HEK293 (cell line): ENCODE data around the gene NR2C2.
A peak's percentile ranks its signal among the peaks of the same experiment; 100 is the strongest.

Source experiments
- CTCF ChIA-PET: fragments of 350-600 bp; formaldehyde crosslinking; extraction: SDS; loops from one replicate; lab custom pipeline; 2021; ENCODE audit warnings: antibody characterized with exemption; lab: Yijun Ruan, JAX
- POLR2A ChIA-PET: fragments of 300-600 bp; formaldehyde crosslinking; extraction: SDS; loops from one replicate; lab custom pipeline; 2020; ENCODE audit warnings: antibody characterized with exemption, inconsistent platforms; lab: Yijun Ruan, JAX
- H3K27ac ChIP-seq: fragments of 200-500 bp; sonication (Bioruptor generic); 2 replicates; pipeline ENCODE4 v1.5.1; 2014; ENCODE audit warnings: low read depth, low read length, control low read depth, inconsistent platforms; ENCODE audit errors: extremely low read depth
- H3K36me3 ChIP-seq, 2 experiments: fragments of 200-500 bp in 1 of 2; sonication (Bioruptor generic) in 1 of 2; 1 replicate in 1 of 2; 2 replicates in 1 of 2; pipeline ENCODE4 v1.5.1; 2014 to 2017; ENCODE audit warnings: inconsistent platforms in 2 of 2, low read length in 2 of 2; ENCODE audit not compliant: control insufficient read depth in 2 of 2, insufficient read depth in 1 of 2
- H3K4me1 ChIP-seq: fragments of 200-500 bp; sonication (Bioruptor generic); 2 replicates; pipeline ENCODE4 v1.5.1; 2014; ENCODE audit warnings: mild to moderate bottlenecking, low read length, inconsistent platforms; ENCODE audit not compliant: control insufficient read depth, insufficient read depth
- H3K4me3 ChIP-seq: 2 replicates; pipeline ENCODE4 v1.5.1; 2011; ENCODE audit warnings: low read depth, mild to moderate bottlenecking, control low read depth, low read length, moderate library complexity
- H3K9me3 ChIP-seq: fragments of 200-500 bp; sonication (Bioruptor generic); 2 replicates; pipeline ENCODE4 v1.5.1; 2014; ENCODE audit warnings: low read depth, low read length, inconsistent platforms; ENCODE audit not compliant: control insufficient read depth, insufficient read depth
- GFI1B ChIP-seq: fragments of 450-650 bp; formaldehyde crosslinking; IDR thresholded peaks from 2 replicates; pipeline ENCODE4 v1.5.1; 2016; ENCODE audit warnings: missing biosample characterization, missing genetic modification characterization
- GLIS1 ChIP-seq: fragments of 450-650 bp; formaldehyde crosslinking; IDR thresholded peaks from 2 replicates; pipeline ENCODE4 v1.5.1; 2016; ENCODE audit warnings: missing biosample characterization, missing genetic modification characterization
- WT1 ChIP-seq: fragments of 450-650 bp; formaldehyde crosslinking; IDR thresholded peaks from 2 replicates; pipeline ENCODE4 v1.5.1; 2016; ENCODE audit warnings: missing biosample characterization, missing genetic modification characterization
- YY2 ChIP-seq: fragments of 450-650 bp; formaldehyde crosslinking; IDR thresholded peaks from 2 replicates; pipeline ENCODE4 v1.5.1; 2016; ENCODE audit warnings: missing biosample characterization, missing genetic modification characterization
- ZBTB20 ChIP-seq: fragments of 450-650 bp; formaldehyde crosslinking; IDR thresholded peaks from 2 replicates; pipeline ENCODE4 v1.5.1; 2016; ENCODE audit warnings: missing biosample characterization, missing genetic modification characterization
- ZEB2 ChIP-seq: fragments of 450-650 bp; formaldehyde crosslinking; IDR thresholded peaks from 2 replicates; pipeline ENCODE4 v1.5.1; 2016; ENCODE audit warnings: missing biosample characterization, missing genetic modification characterization
- ZFP37 ChIP-seq: fragments of 450-650 bp; formaldehyde crosslinking; IDR thresholded peaks from 2 replicates; pipeline ENCODE4 v1.5.1; 2016; ENCODE audit warnings: missing biosample characterization, missing genetic modification characterization
- ZNF341 ChIP-seq: fragments of 450-650 bp; formaldehyde crosslinking; IDR thresholded peaks from 2 replicates; pipeline ENCODE4; 2016; ENCODE audit warnings: low read depth, missing biosample characterization, missing genetic modification characterization
- ZNF510 ChIP-seq: fragments of 450-650 bp; formaldehyde crosslinking; IDR thresholded peaks from 2 replicates; pipeline ENCODE4 v1.5.1; 2018; ENCODE audit warnings: mild to moderate bottlenecking, missing genetic modification characterization, missing biosample characterization; ENCODE audit not compliant: insufficient replicate concordance
- ZNF514 ChIP-seq: fragments of 450-650 bp; formaldehyde crosslinking; IDR thresholded peaks from 2 replicates; pipeline ENCODE4 v1.5.1; 2016; ENCODE audit warnings: missing biosample characterization, missing genetic modification characterization
- ZNF521 ChIP-seq: fragments of 450-650 bp; formaldehyde crosslinking; IDR thresholded peaks from 2 replicates; pipeline ENCODE4 v1.5.1; 2017; ENCODE audit warnings: missing biosample characterization, mild to moderate bottlenecking, missing genetic modification characterization
- ZNF529 ChIP-seq: fragments of 450-650 bp; formaldehyde crosslinking; IDR thresholded peaks from 2 replicates; pipeline ENCODE4 v1.5.1; 2017; ENCODE audit warnings: missing genetic modification characterization, missing biosample characterization; ENCODE audit not compliant: insufficient replicate concordance
- ZNF530 ChIP-seq: fragments of 450-650 bp; formaldehyde crosslinking; IDR thresholded peaks from 2 replicates; pipeline ENCODE4 v1.5.1; 2016; ENCODE audit warnings: low read depth, missing biosample characterization, missing genetic modification characterization
- ZNF548 ChIP-seq: fragments of 450-650 bp; formaldehyde crosslinking; IDR thresholded peaks from 2 replicates; pipeline ENCODE4 v1.5.1; 2016; ENCODE audit warnings: missing biosample characterization, missing genetic modification characterization
- ZNF561 ChIP-seq: fragments of 450-650 bp; IDR thresholded peaks from 2 replicates; pipeline ENCODE4 v1.5.1; 2018; ENCODE audit warnings: missing biosample characterization, missing genetic modification characterization, borderline replicate concordance
- ZNF629 ChIP-seq: fragments of 450-650 bp; formaldehyde crosslinking; IDR thresholded peaks from 2 replicates; pipeline ENCODE4 v1.5.1; 2017; ENCODE audit warnings: missing biosample characterization, missing genetic modification characterization
- ZNF660 ChIP-seq: fragments of 450-650 bp; IDR thresholded peaks from 2 replicates; pipeline ENCODE4 v1.5.1; 2018; ENCODE audit warnings: missing biosample characterization, mild to moderate bottlenecking, missing genetic modification characterization
- ZNF785 ChIP-seq: fragments of 450-650 bp; formaldehyde crosslinking; IDR thresholded peaks from 2 replicates; pipeline ENCODE4 v1.5.1; 2016; ENCODE audit warnings: missing biosample characterization, missing genetic modification characterization
- ZNF830 ChIP-seq: fragments of 450-650 bp; IDR thresholded peaks from 2 replicates; pipeline ENCODE4 v1.5.0; 2018; ENCODE audit warnings: missing biosample characterization, missing genetic modification characterization, low read depth, mild to moderate bottlenecking, moderate library complexity
- ZSCAN16 ChIP-seq: fragments of 450-650 bp; formaldehyde crosslinking; IDR thresholded peaks from 2 replicates; pipeline ENCODE4 v1.5.1; 2016; ENCODE audit warnings: missing biosample characterization, missing genetic modification characterization
- TF ChIP-seq, protein P1 (sequence below): fragments of 450-650 bp; formaldehyde crosslinking; IDR thresholded peaks from 2 replicates; pipeline ENCODE4 v1.5.1; 2017; ENCODE audit warnings: missing biosample characterization, missing genetic modification characterization
- TF ChIP-seq, protein P2 (sequence below): fragments of 450-650 bp; IDR thresholded peaks from 2 replicates; pipeline ENCODE4 v1.5.1; 2018; ENCODE audit warnings: missing biosample characterization, mild to moderate bottlenecking, missing genetic modification characterization
- TF ChIP-seq, protein P3 (sequence below): fragments of 450-650 bp; formaldehyde crosslinking; IDR thresholded peaks from 2 replicates; pipeline ENCODE4 v1.5.1; 2016; ENCODE audit warnings: missing biosample characterization, missing genetic modification characterization
- TF ChIP-seq, protein P4 (sequence below): fragments of 450-650 bp; formaldehyde crosslinking; IDR thresholded peaks from 2 replicates; pipeline ENCODE4 v1.5.1; 2016; ENCODE audit warnings: missing biosample characterization, missing genetic modification characterization
- TF ChIP-seq, protein P5 (sequence below): fragments of 450-650 bp; formaldehyde crosslinking; IDR thresholded peaks from 2 replicates; pipeline ENCODE4 v1.5.1; 2016; ENCODE audit warnings: missing biosample characterization, missing genetic modification characterization
- TF ChIP-seq, protein P6 (sequence below): fragments of 450-650 bp; formaldehyde crosslinking; optimal IDR thresholded peaks from 2 replicates; pipeline ENCODE3; 2016; ENCODE audit warnings: missing biosample characterization, mild to moderate bottlenecking, missing genetic modification characterization

NR2C2 gene

DNA sequence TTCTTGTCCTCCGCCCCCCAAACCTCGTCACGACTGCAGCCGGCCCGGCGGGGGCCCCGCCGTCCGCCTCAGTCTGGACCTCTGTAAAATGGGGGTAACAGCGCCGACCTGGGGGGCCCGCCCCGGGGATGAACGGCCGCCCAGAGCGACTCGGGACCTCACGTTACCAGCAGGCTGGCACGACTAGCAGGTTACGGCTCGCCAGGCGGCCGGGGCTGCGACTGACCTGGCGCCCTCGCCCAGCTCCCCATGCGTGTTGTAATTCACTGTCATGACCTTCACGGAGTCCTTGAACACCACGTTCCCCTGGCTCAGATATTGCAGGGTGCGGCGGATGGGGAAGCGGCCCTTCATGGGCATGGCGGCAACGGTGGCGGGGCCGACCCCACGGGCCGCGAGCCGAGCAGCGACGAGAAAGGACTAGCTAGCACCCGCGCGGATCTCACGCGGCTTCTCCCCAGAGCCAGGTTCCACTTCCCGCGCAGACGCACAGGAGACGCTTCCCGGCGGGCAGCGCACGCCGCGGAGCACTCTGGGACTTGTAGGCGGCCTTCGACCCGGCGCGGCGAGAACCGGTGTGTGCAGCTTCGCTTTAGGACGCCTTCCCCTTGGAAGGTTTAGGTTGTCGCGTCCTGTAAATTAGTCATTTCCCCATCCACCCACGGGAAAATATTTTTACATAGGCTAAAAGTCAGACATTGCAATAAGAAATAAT, 117.6 kb downstream of the NR2C2 start, which contains the start of gene MRPS25:
Gene MRPS25 (minus strand): TSS at position 481 of the 715 bp plus-strand sequence. CDS start 121 bp downstream, at position 360.
- no peaks in the 10 kb centered on the region for H3K4me1 ChIP-seq
- peaks cover 3 to 21% of the 10 kb centered on the region in 2 experiments; a peak in 2 of 3 replicates for H3K36me3 ChIP-seq
- no peaks in the 10 kb centered on the region for H3K9me3 ChIP-seq
- H3K27ac ChIP-seq: peak within 1 kb of the TSS; percentile 54; the same call in 1 of the 2 replicates
- peak within 1 kb of the TSS; percentile 90 for H3K4me3 ChIP-seq
- ChIA-PET POLR2A (interaction anchor here (0.6 to 2.6 kb wide), 11 partner anchors 14 to 886 kb away, joined by 3 to 19 read pairs (median 4); partner anchors contain the start of genes BTD, CAPN7, HACL1 and LSM3), CTCF (interaction anchor here (0.6 to 1.2 kb wide), 2 partner anchors 43 to 282 kb away, joined by 3 read pairs; no protein-coding TSS in a partner anchor)
- TF ChIP-seq ZNF785 (tag by site-specific recombination) (0 out of 2 replicates have a peak, but pooled peaks have one; percentile 61), WT1 (tag by site-specific recombination) (0 out of 2 replicates have a peak, but pooled peaks have one; percentile 7), ZNF548 (tag by site-specific recombination) (no peak), ZNF561 (tag by site-specific recombination) (no peak), ZNF514 (tag by site-specific recombination) (no peak), ZNF529 (no peak), GLIS1 (peak; percentile 78), ZNF660 (tag by site-specific recombination) (0 out of 2 replicates have a peak, but pooled peaks have one; percentile 44), ZNF341 (tag by site-specific recombination) (no peak), ZNF530 (tag by site-specific recombination) (no peak), ZFP37 (tag by site-specific recombination) (peak; percentile 70; the same call in 1 of the 2 replicates), YY2 (tag by site-specific recombination) (peak; percentile 29; the same call in 1 of the 2 replicates), ZEB2 (tag by site-specific recombination) (0 out of 2 replicates have a peak, but pooled peaks have one; percentile 37), ZNF521 (tag by site-specific recombination) (no peak), ZNF830 (tag by site-specific recombination) (no peak), ZSCAN16 (tag by site-specific recombination) (no peak), ZBTB20 (tag by site-specific recombination) (peak; percentile 51; the same call in 1 of the 2 replicates), ZNF629 (tag by site-specific recombination) (no peak), ZNF510 (tag by site-specific recombination) (no peak), GFI1B (tag by site-specific recombination) (no peak)
- TF ChIP-seq, protein P1, sequence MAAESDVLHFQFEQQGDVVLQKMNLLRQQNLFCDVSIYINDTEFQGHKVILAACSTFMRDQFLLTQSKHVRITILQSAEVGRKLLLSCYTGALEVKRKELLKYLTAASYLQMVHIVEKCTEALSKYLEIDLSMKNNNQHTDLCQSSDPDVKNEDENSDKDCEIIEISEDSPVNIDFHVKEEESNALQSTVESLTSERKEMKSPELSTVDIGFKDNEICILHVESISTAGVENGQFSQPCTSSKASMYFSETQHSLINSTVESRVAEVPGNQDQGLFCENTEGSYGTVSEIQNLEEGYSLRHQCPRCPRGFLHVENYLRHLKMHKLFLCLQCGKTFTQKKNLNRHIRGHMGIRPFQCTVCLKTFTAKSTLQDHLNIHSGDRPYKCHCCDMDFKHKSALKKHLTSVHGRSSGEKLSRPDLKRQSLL (tag by site-specific recombination): no peak
- TF ChIP-seq, protein P2, sequence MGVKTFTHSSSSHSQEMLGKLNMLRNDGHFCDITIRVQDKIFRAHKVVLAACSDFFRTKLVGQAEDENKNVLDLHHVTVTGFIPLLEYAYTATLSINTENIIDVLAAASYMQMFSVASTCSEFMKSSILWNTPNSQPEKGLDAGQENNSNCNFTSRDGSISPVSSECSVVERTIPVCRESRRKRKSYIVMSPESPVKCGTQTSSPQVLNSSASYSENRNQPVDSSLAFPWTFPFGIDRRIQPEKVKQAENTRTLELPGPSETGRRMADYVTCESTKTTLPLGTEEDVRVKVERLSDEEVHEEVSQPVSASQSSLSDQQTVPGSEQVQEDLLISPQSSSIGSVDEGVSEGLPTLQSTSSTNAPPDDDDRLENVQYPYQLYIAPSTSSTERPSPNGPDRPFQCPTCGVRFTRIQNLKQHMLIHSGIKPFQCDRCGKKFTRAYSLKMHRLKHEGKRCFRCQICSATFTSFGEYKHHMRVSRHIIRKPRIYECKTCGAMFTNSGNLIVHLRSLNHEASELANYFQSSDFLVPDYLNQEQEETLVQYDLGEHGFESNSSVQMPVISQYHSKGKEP (tag by site-specific recombination): no peak
- TF ChIP-seq, protein P3, sequence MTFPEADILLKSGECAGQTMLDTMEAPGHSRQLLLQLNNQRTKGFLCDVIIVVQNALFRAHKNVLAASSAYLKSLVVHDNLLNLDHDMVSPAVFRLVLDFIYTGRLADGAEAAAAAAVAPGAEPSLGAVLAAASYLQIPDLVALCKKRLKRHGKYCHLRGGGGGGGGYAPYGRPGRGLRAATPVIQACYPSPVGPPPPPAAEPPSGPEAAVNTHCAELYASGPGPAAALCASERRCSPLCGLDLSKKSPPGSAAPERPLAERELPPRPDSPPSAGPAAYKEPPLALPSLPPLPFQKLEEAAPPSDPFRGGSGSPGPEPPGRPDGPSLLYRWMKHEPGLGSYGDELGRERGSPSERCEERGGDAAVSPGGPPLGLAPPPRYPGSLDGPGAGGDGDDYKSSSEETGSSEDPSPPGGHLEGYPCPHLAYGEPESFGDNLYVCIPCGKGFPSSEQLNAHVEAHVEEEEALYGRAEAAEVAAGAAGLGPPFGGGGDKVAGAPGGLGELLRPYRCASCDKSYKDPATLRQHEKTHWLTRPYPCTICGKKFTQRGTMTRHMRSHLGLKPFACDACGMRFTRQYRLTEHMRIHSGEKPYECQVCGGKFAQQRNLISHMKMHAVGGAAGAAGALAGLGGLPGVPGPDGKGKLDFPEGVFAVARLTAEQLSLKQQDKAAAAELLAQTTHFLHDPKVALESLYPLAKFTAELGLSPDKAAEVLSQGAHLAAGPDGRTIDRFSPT (tag by site-specific recombination): 0 out of 2 replicates have a peak, but pooled peaks have one; percentile 17
- TF ChIP-seq, protein P4, sequence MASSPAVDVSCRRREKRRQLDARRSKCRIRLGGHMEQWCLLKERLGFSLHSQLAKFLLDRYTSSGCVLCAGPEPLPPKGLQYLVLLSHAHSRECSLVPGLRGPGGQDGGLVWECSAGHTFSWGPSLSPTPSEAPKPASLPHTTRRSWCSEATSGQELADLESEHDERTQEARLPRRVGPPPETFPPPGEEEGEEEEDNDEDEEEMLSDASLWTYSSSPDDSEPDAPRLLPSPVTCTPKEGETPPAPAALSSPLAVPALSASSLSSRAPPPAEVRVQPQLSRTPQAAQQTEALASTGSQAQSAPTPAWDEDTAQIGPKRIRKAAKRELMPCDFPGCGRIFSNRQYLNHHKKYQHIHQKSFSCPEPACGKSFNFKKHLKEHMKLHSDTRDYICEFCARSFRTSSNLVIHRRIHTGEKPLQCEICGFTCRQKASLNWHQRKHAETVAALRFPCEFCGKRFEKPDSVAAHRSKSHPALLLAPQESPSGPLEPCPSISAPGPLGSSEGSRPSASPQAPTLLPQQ (tag by site-specific recombination): 0 out of 2 replicates have a peak, but pooled peaks have one; percentile 57
- TF ChIP-seq, protein P5, sequence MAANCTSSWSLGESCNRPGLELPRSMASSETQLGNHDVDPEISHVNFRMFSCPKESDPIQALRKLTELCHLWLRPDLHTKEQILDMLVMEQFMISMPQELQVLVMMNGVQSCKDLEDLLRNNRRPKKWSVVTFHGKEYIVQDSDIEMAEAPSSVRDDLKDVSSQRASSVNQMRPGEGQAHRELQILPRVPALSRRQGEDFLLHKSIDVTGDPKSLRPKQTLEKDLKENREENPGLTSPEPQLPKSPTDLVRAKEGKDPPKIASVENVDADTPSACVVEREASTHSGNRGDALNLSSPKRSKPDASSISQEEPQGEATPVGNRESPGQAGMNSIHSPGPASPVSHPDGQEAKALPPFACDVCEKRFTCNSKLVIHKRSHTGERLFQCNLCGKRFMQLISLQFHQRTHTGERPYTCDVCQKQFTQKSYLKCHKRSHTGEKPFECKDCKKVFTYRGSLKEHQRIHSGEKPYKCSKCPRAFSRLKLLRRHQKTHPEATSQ: peak; percentile 65; the same call in 1 of the 2 replicates
- TF ChIP-seq, protein P6, sequence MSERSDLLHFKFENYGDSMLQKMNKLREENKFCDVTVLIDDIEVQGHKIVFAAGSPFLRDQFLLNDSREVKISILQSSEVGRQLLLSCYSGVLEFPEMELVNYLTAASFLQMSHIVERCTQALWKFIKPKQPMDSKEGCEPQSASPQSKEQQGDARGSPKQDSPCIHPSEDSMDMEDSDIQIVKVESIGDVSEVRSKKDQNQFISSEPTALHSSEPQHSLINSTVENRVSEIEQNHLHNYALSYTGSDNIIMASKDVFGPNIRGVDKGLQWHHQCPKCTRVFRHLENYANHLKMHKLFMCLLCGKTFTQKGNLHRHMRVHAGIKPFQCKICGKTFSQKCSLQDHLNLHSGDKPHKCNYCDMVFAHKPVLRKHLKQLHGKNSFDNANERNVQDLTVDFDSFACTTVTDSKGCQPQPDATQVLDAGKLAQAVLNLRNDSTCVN (tag by site-specific recombination): peak; percentile 86
